HG03139 (cell line): ENCODE results near the gene EPS8L1.
A peak's percentile ranks its signal among the peaks of the same experiment; 100 is the strongest.
"Not testable (repeated sequence)": the region's sequence is repeated elsewhere in the genome, so short reads cannot be mapped to it uniquely, and the experiment has no call there.

Experiments
- ATAC-seq: cut with Tn5 transposase; IDR thresholded peaks from one replicate; pipeline ENCODE4 v1.9.1; 2021; ENCODE audit not compliant: unreplicated experiment

Gene EPS8L1

GRCh38 chr19:55050749-55051532 lies 24.7 kb upstream of the EPS8L1 start:
- no peak for ATAC-seq

GRCh38 chr19:55053735-55054134 lies 21.9 kb upstream of the EPS8L1 start:
- ATAC-seq = no peak

GRCh38 chr19:55056827-55057226 lies 18.8 kb upstream of the EPS8L1 start:
- no peak for ATAC-seq

- no peak for ATAC-seq
Measured at GRCh38 chr19:55058781-55059610, 16.7 kb upstream of the EPS8L1 start.

- not testable (repeated sequence) for ATAC-seq
Measured at GRCh38 chr19:55060287-55060686, 15.4 kb upstream of the EPS8L1 start.

GRCh38 chr19:55062735-55063491 lies 12.8 kb upstream of the EPS8L1 start, which contains the start of gene RDH13:
TSS of gene RDH13 (minus strand) at chr19:55063148. CDS start at chr19:55063032, 116 bp downstream.
- ATAC-seq = peak; percentile 93

- ATAC-seq = no peak
Measured at GRCh38 chr19:55063492-55063843, 12.2 kb upstream of the EPS8L1 start.

GRCh38 chr19:55065516-55065915 lies 10.2 kb upstream of the EPS8L1 start:
- ATAC-seq = not testable (repeated sequence)

- ATAC-seq = no peak
Measured at GRCh38 chr19:55066107-55066709, 9.5 kb upstream of the EPS8L1 start.

GRCh38 chr19:55067869-55068268 lies 7.8 kb upstream of the EPS8L1 start:
- ATAC-seq = no peak

GRCh38 chr19:55068950-55069864 lies 6.5 kb upstream of the EPS8L1 start:
- no peak for ATAC-seq

GRCh38 chr19:55069865-55070197 lies 5.8 kb upstream of the EPS8L1 start:
- ATAC-seq = no peak

GRCh38 chr19:55070466-55071128 lies 5.1 kb upstream of the EPS8L1 start:
- ATAC-seq = no peak

GRCh38 chr19:55071129-55071502 lies 4.6 kb upstream of the EPS8L1 start:
- ATAC-seq = no peak

- ATAC-seq = no peak
Measured at GRCh38 chr19:55071913-55072312, 3.8 kb upstream of the EPS8L1 start.

GRCh38 chr19:55076321-55076720 lies 652 bp downstream of the EPS8L1 start:
- ATAC-seq = no peak

- no peak for ATAC-seq
Measured at GRCh38 chr19:55077106-55077505, 1.4 kb downstream of the EPS8L1 start.

GRCh38 chr19:55078996-55079395 lies 3.3 kb downstream of the EPS8L1 start:
- no peak for ATAC-seq

- ATAC-seq = no peak
Measured at GRCh38 chr19:55079400-55080038, 3.9 kb downstream of the EPS8L1 start.
